ENCODE measurements around the gene BTBD17. TPM values are rescaled to one million over a fixed set of nuclear protein-coding genes. Genes with fewer than 3 reads are reported as not detected.
A peak's percentile ranks its signal among the peaks of the same experiment; 100 is the strongest.
"Not testable (repeated sequence)": the region's sequence is repeated elsewhere in the genome, so short reads cannot be mapped to it uniquely, and the experiment has no call there.

Gene BTBD17
- total RNA-seq, 2 donors from 2014 or later: 0.18 TPM; not detected in 1

- Histone ChIP-seq H3K27ac (ENCODE audit: low read depth, low read length) (no peak overlapping the region), H3K9me3 (ENCODE audit: control insufficient read depth, low read length) (no peaks in the 10 kb centered on the region), H3K4me3 (ENCODE audit: low read length) (no peak overlapping the region), H3K4me1 (ENCODE audit: control insufficient read depth, insufficient read depth, low read length) (peaks cover 7% of the 10 kb centered on the region), H3K36me3 (ENCODE audit: control insufficient read depth, insufficient read depth, low read length) (no peaks in the 10 kb centered on the region), H3K27me3 (ENCODE audit: control insufficient read depth, insufficient read depth, low read length, poor library complexity, severe bottlenecking) (peaks cover 15% of the 10 kb centered on the region), H3K9ac (ENCODE audit: extremely low read depth, low read length, poor library complexity, severe bottlenecking) (no peak overlapping the region)
- DNase-seq: no peak
- TF ChIP-seq CTCF (conservative IDR thresholded peaks at IDR 0.05): peak; percentile 41
- H3K4me3 Mint-ChIP-seq: no peak overlapping the region
- no peak overlapping the region for H3K27ac Mint-ChIP-seq
- peaks cover 13% of the 10 kb centered on the region for H3K4me1 Mint-ChIP-seq
- no peaks in the 10 kb centered on the region for H3K36me3 Mint-ChIP-seq (ENCODE audit: low read depth)
- peaks cover 7% of the 10 kb centered on the region for H3K9me3 Mint-ChIP-seq
- peaks cover 32% of the 10 kb centered on the region for H3K27me3 Mint-ChIP-seq (ENCODE audit: insufficient read depth)
- 60 to 80% methylated on average over 1 to 3 of the region's 3 CpGs for WGBS, 2 experiments (ENCODE audit: insufficient coverage in 1 of 2, insufficient read length in 1 of 2)
Measured at GRCh38 chr17:74408262-74408661, 46.6 kb upstream of the BTBD17 start.

- peaks cover 13% of the 10 kb centered on the region for H3K4me1 Mint-ChIP-seq
- DNase-seq: no peak
- 85 to 93% methylated on average over 4 to 5 of the region's 5 CpGs for WGBS, 2 experiments (ENCODE audit: insufficient coverage in 1 of 2, insufficient read length in 1 of 2)
- Histone ChIP-seq H3K4me3 (ENCODE audit: low read length) (no peak overlapping the region), H3K9me3 (ENCODE audit: control insufficient read depth, low read length) (no peaks in the 10 kb centered on the region), H3K9ac (ENCODE audit: extremely low read depth, low read length, poor library complexity, severe bottlenecking) (no peak overlapping the region), H3K27ac (ENCODE audit: low read depth, low read length) (no peak overlapping the region), H3K4me1 (ENCODE audit: control insufficient read depth, insufficient read depth, low read length) (peaks cover 7% of the 10 kb centered on the region), H3K36me3 (ENCODE audit: control insufficient read depth, insufficient read depth, low read length) (no peaks in the 10 kb centered on the region), H3K27me3 (ENCODE audit: control insufficient read depth, insufficient read depth, low read length, poor library complexity, severe bottlenecking) (peaks cover 6% of the 10 kb centered on the region)
- peaks cover 7% of the 10 kb centered on the region for H3K9me3 Mint-ChIP-seq
- no peak overlapping the region for H3K27ac Mint-ChIP-seq
- H3K4me3 Mint-ChIP-seq: no peak overlapping the region
- no peak for TF ChIP-seq CTCF (conservative IDR thresholded peaks at IDR 0.05)
- peaks cover 23% of the 10 kb centered on the region for H3K27me3 Mint-ChIP-seq (ENCODE audit: insufficient read depth)
- no peaks in the 10 kb centered on the region for H3K36me3 Mint-ChIP-seq (ENCODE audit: low read depth)
Measured at GRCh38 chr17:74407384-74407783, 45.7 kb upstream of the BTBD17 start.

GRCh38 chr17:74405311-74405710, 43.6 kb upstream of the BTBD17 start:
- not testable (repeated sequence) for DNase-seq; H3K27me3 ChIP-seq (ENCODE audit: control insufficient read depth, insufficient read depth, low read length, poor library complexity, severe bottlenecking); H3K36me3 ChIP-seq (ENCODE audit: control insufficient read depth, insufficient read depth, low read length); H3K4me3 ChIP-seq (ENCODE audit: low read length); H3K9me3 Mint-ChIP-seq; H3K4me3 Mint-ChIP-seq; H3K9me3 ChIP-seq (ENCODE audit: control insufficient read depth, low read length); H3K9ac ChIP-seq (ENCODE audit: extremely low read depth, low read length, poor library complexity, severe bottlenecking); H3K36me3 Mint-ChIP-seq (ENCODE audit: low read depth); H3K27me3 Mint-ChIP-seq (ENCODE audit: insufficient read depth); H3K4me1 ChIP-seq (ENCODE audit: control insufficient read depth, insufficient read depth, low read length); H3K27ac ChIP-seq (ENCODE audit: low read depth, low read length); H3K27ac Mint-ChIP-seq
- WGBS, 2 experiments (ENCODE audit: insufficient coverage in 1 of 2, insufficient read length in 1 of 2): 93 to 100% methylated on average over 3 to 5 of the region's 5 CpGs
- H3K4me1 Mint-ChIP-seq: peaks cover 13% of the 10 kb centered on the region

- Histone ChIP-seq H3K4me3 (ENCODE audit: low read length) (no peak overlapping the region), H3K27ac (ENCODE audit: low read depth, low read length) (no peak overlapping the region), H3K36me3 (ENCODE audit: control insufficient read depth, insufficient read depth, low read length) (no peaks in the 10 kb centered on the region), H3K4me1 (ENCODE audit: control insufficient read depth, insufficient read depth, low read length) (peaks cover 7% of the 10 kb centered on the region), H3K27me3 (ENCODE audit: control insufficient read depth, insufficient read depth, low read length, poor library complexity, severe bottlenecking) (no peaks in the 10 kb centered on the region), H3K9ac (ENCODE audit: extremely low read depth, low read length, poor library complexity, severe bottlenecking) (no peak overlapping the region), H3K9me3 (ENCODE audit: control insufficient read depth, low read length) (no peaks in the 10 kb centered on the region)
- no peaks in the 10 kb centered on the region for H3K36me3 Mint-ChIP-seq (ENCODE audit: low read depth)
- no peak overlapping the region for H3K27ac Mint-ChIP-seq
- WGBS, 2 experiments (ENCODE audit: insufficient coverage in 1 of 2, insufficient read length in 1 of 2): 86% methylated on average over 5 of the region's 6 CpGs; no CpG with 5 or more reads in 1 of the 2 experiments
- no peak for DNase-seq
- H3K27me3 Mint-ChIP-seq (ENCODE audit: insufficient read depth): peaks cover 5% of the 10 kb centered on the region
- H3K9me3 Mint-ChIP-seq: no peaks in the 10 kb centered on the region
- H3K4me1 Mint-ChIP-seq: peaks cover 13% of the 10 kb centered on the region
- H3K4me3 Mint-ChIP-seq: no peak overlapping the region
- TF ChIP-seq CTCF (conservative IDR thresholded peaks at IDR 0.05): no peak
Measured at GRCh38 chr17:74404789-74405188, 43.1 kb upstream of the BTBD17 start.

Data from endodermal cell (in vitro differentiated cells).